ENCODE measurements around the gene COL4A1. TPM values are rescaled to one million over a fixed set of nuclear protein-coding genes. Genes with fewer than 3 reads are reported as not detected.

Gene COL4A1
- total RNA-seq, 1 experiment from 2014 or later = 4.8 TPM

DNA sequence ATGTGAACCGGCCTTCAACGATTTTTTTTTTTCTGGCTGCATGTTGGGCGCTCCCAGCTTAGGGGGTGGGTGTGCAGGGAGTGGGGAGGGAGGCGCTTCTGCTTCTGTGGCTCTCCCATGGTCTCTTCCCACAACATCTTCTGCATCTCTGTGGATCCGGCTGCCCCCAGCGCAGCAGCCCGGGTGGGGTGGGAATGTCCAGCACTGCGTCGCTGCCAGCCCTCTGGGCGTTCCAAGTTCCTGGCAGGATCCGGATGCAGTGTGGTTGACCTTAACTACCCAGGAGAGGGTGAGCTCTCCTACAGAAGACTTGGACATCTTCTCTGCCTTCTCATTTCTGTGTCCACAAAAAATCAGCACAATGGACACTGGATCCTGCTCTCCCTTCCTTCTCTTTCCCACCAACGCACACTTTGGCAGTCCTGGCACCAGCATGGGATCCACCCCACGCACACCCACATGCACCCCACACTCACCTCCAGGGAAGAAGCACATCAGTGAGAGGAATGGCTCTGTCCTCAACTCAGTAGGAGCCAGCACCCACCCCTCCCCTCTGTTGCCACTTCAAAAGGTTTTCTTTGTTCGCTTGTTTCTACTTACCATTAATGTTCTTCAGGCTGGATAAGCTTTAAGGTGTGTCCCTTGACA is 177.3 kb downstream of the COL4A1 start:
- no TSS peak for BruUV-seq (replicated peaks)
- intact Hi-C loops (cut with micrococcal nuclease; ENCODE audit: unreplicated experiment) = no loop called here
- Mint-ChIP-seq H3K36me3 (ENCODE audit: insufficient read depth, unreplicated experiment) (no peaks in the 10 kb centered on the region), H3K9me3 (ENCODE audit: unreplicated experiment) (peaks cover 7% of the 10 kb centered on the region), H3K4me1 (ENCODE audit: low read depth, unreplicated experiment) (peaks cover 7% of the 10 kb centered on the region), H3K27me3 (ENCODE audit: insufficient read depth, unreplicated experiment) (peaks cover 5% of the 10 kb centered on the region), H3K27ac (ENCODE audit: unreplicated experiment) (no peak overlapping the region), H3K4me3 (ENCODE audit: unreplicated experiment) (no peak overlapping the region)
- Histone ChIP-seq H3K36me3 (ENCODE audit: control insufficient read depth, insufficient read depth, low read length) (no peaks in the 10 kb centered on the region), H3K4me1 (no peaks in the 10 kb centered on the region), H3K9me3 (no peaks in the 10 kb centered on the region), H3K27me3 (replicated peaks; ENCODE audit: control insufficient read depth, insufficient read depth, low read length) (no peaks in the 10 kb centered on the region), H3K4me3 (ENCODE audit: low read depth, low read length) (no peak overlapping the region)
- ChIA-PET CTCF (no interaction called here), POLR2A (no interaction called here)
- TF ChIP-seq, protein P1, sequence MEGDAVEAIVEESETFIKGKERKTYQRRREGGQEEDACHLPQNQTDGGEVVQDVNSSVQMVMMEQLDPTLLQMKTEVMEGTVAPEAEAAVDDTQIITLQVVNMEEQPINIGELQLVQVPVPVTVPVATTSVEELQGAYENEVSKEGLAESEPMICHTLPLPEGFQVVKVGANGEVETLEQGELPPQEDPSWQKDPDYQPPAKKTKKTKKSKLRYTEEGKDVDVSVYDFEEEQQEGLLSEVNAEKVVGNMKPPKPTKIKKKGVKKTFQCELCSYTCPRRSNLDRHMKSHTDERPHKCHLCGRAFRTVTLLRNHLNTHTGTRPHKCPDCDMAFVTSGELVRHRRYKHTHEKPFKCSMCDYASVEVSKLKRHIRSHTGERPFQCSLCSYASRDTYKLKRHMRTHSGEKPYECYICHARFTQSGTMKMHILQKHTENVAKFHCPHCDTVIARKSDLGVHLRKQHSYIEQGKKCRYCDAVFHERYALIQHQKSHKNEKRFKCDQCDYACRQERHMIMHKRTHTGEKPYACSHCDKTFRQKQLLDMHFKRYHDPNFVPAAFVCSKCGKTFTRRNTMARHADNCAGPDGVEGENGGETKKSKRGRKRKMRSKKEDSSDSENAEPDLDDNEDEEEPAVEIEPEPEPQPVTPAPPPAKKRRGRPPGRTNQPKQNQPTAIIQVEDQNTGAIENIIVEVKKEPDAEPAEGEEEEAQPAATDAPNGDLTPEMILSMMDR (IDR thresholded peaks at IDR 0.05; ENCODE audit: insufficient read depth in 1 of 2, low read depth in 1 of 2, low read length in 1 of 2, severe bottlenecking in 1 of 2, unreplicated experiment in 1 of 2) = no peak
- no peak for DNase-seq

- no peak for DNase-seq
- Mint-ChIP-seq H3K27me3 (ENCODE audit: insufficient read depth, unreplicated experiment) (peaks cover 5% of the 10 kb centered on the region), H3K9me3 (ENCODE audit: unreplicated experiment) (peaks cover 7% of the 10 kb centered on the region), H3K4me3 (ENCODE audit: unreplicated experiment) (no peak overlapping the region), H3K27ac (ENCODE audit: unreplicated experiment) (no peak overlapping the region), H3K36me3 (ENCODE audit: insufficient read depth, unreplicated experiment) (no peaks in the 10 kb centered on the region), H3K4me1 (ENCODE audit: low read depth, unreplicated experiment) (peaks cover 7% of the 10 kb centered on the region)
- Histone ChIP-seq H3K27me3 (replicated peaks; ENCODE audit: control insufficient read depth, insufficient read depth, low read length) (no peaks in the 10 kb centered on the region), H3K9me3 (no peaks in the 10 kb centered on the region), H3K36me3 (ENCODE audit: control insufficient read depth, insufficient read depth, low read length) (no peaks in the 10 kb centered on the region), H3K4me3 (ENCODE audit: low read depth, low read length) (no peak overlapping the region), H3K4me1 (no peaks in the 10 kb centered on the region)
- intact Hi-C loops (cut with micrococcal nuclease; ENCODE audit: unreplicated experiment) = no loop called here
- BruUV-seq (replicated peaks) = no TSS peak
- TF ChIP-seq, protein P1 (IDR thresholded peaks at IDR 0.05; ENCODE audit: insufficient read depth in 1 of 2, low read depth in 1 of 2, low read length in 1 of 2, severe bottlenecking in 1 of 2, unreplicated experiment in 1 of 2) = no peak
- POLR2A ChIA-PET = no interaction called here
- CTCF ChIA-PET = no interaction called here
These were observed 177.9 kb downstream of the COL4A1 start for GRCh38 chr13:110129076-110129475.

DNA sequence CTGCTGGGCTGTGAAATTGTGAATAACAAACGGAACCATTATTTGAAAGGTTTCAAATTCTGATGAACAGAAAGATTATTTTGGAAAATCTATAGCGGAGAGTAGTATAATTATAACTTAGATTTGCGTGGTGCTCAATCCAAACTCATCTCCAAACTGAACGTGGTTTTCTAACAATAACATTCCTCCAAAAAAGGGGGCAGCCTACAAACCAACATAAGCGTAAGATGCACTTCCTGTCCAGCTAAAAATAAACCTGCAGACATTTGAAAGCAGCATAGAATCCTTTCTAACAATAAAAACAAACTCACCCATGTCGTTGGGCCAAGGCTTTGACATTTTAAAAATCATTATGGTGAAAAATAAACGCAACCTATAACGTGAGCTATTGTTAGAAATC is 178.4 kb downstream of the COL4A1 start:
- H3K27me3 ChIP-seq (replicated peaks; ENCODE audit: control insufficient read depth, insufficient read depth, low read length) = no peaks in the 10 kb centered on the region
- Mint-ChIP-seq H3K4me3 (ENCODE audit: unreplicated experiment) (no peak overlapping the region), H3K27me3 (ENCODE audit: insufficient read depth, unreplicated experiment) (peaks cover 5% of the 10 kb centered on the region), H3K36me3 (ENCODE audit: insufficient read depth, unreplicated experiment) (no peaks in the 10 kb centered on the region), H3K27ac (ENCODE audit: unreplicated experiment) (no peak overlapping the region), H3K9me3 (ENCODE audit: unreplicated experiment) (peaks cover 7% of the 10 kb centered on the region), H3K4me1 (ENCODE audit: low read depth, unreplicated experiment) (peaks cover 7% of the 10 kb centered on the region)
- POLR2A ChIA-PET = no interaction called here
- TF ChIP-seq, protein P1 (IDR thresholded peaks at IDR 0.05; ENCODE audit: insufficient read depth in 1 of 2, low read depth in 1 of 2, low read length in 1 of 2, severe bottlenecking in 1 of 2, unreplicated experiment in 1 of 2) = no peak
- no peaks in the 10 kb centered on the region for H3K4me1 ChIP-seq
- no peaks in the 10 kb centered on the region for H3K9me3 ChIP-seq
- intact Hi-C loops (cut with micrococcal nuclease; ENCODE audit: unreplicated experiment) = no loop called here
- BruUV-seq (replicated peaks) = no TSS peak
- no peak overlapping the region for H3K4me3 ChIP-seq (ENCODE audit: low read depth, low read length)
- DNase-seq = no peak
- H3K36me3 ChIP-seq (ENCODE audit: control insufficient read depth, insufficient read depth, low read length) = no peaks in the 10 kb centered on the region
- CTCF ChIA-PET = no interaction called here
